Ishikawa (cell line): Measurements from ENCODE around the gene GPAT3.
A peak's percentile ranks its signal among the peaks of the same experiment; 100 is the strongest.

ENCODE experiments used
- CEBPB ChIP-seq: IDR thresholded peaks from 2 replicates; pipeline ENCODE4 v1.6.1; 2012
- CREB1 ChIP-seq: IDR thresholded peaks from 2 replicates; pipeline ENCODE4 v1.6.1; 2012; ENCODE audit warnings: low read depth
- EGR1 ChIP-seq: IDR thresholded peaks from 2 replicates; pipeline ENCODE4 v1.6.1; 2012
- EP300 ChIP-seq: IDR thresholded peaks from 2 replicates; pipeline ENCODE4 v1.6.1; 2012; ENCODE audit warnings: borderline replicate concordance
- FOXM1 ChIP-seq: IDR thresholded peaks from 2 replicates; pipeline ENCODE4 v1.6.1; 2012; ENCODE audit warnings: low read depth, borderline replicate concordance
- NFIC ChIP-seq: IDR thresholded peaks from 2 replicates; pipeline ENCODE4 v1.6.1; 2012
- RAD21 ChIP-seq: IDR thresholded peaks from 2 replicates; pipeline ENCODE4 v1.6.1; 2012; ENCODE audit warnings: low read depth
- REST ChIP-seq: IDR thresholded peaks from 2 replicates; pipeline ENCODE4 v1.6.1; 2012; ENCODE audit warnings: low read depth, mild to moderate bottlenecking
- TAF1 ChIP-seq: IDR thresholded peaks from 2 replicates; pipeline ENCODE4 v1.6.1; 2012; ENCODE audit warnings: low read depth, mild to moderate bottlenecking
- TCF12 ChIP-seq: IDR thresholded peaks from 2 replicates; pipeline ENCODE4 v1.6.1; 2012; ENCODE audit warnings: low read depth
- TEAD4 ChIP-seq: IDR thresholded peaks from 2 replicates; pipeline ENCODE4 v1.6.1; 2012
- YY1 ChIP-seq: IDR thresholded peaks from 2 replicates; pipeline ENCODE4 v1.6.1; 2012; ENCODE audit warnings: low read depth
- ZBTB7A ChIP-seq: IDR thresholded peaks from 2 replicates; pipeline ENCODE4 v1.6.1; 2012; ENCODE audit warnings: low read depth
- TF ChIP-seq, protein P1 (sequence below): IDR thresholded peaks from 2 replicates; pipeline ENCODE4 v1.6.1; 2012
- TF ChIP-seq, protein P2 (sequence below): IDR thresholded peaks from 2 replicates; pipeline ENCODE4 v1.6.1; 2012

GPAT3 gene

GRCh38 chr4:83585982-83586508 lies 50.1 kb downstream of the GPAT3 start:
- TF ChIP-seq, protein P1, sequence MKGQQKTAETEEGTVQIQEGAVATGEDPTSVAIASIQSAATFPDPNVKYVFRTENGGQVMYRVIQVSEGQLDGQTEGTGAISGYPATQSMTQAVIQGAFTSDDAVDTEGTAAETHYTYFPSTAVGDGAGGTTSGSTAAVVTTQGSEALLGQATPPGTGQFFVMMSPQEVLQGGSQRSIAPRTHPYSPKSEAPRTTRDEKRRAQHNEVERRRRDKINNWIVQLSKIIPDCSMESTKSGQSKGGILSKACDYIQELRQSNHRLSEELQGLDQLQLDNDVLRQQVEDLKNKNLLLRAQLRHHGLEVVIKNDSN: no peak
- TF ChIP-seq ZBTB7A: no peak
- no peak for TF ChIP-seq TCF12
- TF ChIP-seq YY1: no peak
- no peak for TF ChIP-seq CREB1

DNA sequence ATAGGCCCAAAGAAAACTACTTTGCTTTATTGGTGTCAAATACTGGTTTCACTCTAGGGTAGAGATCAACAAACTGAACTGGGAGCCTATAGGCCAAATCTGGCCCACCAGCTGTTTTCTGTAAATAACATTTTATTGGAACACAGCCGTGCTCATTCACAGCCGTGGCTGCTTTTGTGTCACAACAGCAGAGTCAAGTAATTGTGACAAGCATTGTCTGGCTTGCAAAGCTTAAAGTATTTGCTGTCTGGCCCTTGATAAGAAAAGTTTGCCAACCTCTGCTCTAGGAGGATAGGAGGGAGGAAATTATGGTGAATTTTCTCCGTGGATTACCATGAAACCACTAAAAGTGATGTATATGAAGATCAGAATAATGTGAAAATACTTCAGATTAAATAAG lies 53.4 kb downstream of the GPAT3 start:
- no peak for TF ChIP-seq FOXM1
- TF ChIP-seq RAD21: no peak
- TF ChIP-seq TAF1: no peak
- TF ChIP-seq REST: no peak
- TF ChIP-seq EP300: no peak
- no peak for TF ChIP-seq NFIC
- TF ChIP-seq, protein P2, sequence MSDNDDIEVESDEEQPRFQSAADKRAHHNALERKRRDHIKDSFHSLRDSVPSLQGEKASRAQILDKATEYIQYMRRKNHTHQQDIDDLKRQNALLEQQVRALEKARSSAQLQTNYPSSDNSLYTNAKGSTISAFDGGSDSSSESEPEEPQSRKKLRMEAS: no peak
- no peak for TF ChIP-seq CREB1
- TF ChIP-seq CEBPB: no peak

GRCh38 chr4:83591056-83591455 lies 55.1 kb downstream of the GPAT3 start:
- no peak for TF ChIP-seq FOXM1
- TF ChIP-seq, protein P1: no peak
- no peak for TF ChIP-seq RAD21
- TF ChIP-seq TEAD4: no peak
- TF ChIP-seq YY1: no peak
- no peak for TF ChIP-seq EGR1
- TF ChIP-seq TAF1: no peak
- no peak for TF ChIP-seq CREB1
- TF ChIP-seq NFIC: no peak
- TF ChIP-seq REST: no peak
- TF ChIP-seq CEBPB: no peak
- no peak for TF ChIP-seq TCF12
- TF ChIP-seq, protein P2: no peak

DNA sequence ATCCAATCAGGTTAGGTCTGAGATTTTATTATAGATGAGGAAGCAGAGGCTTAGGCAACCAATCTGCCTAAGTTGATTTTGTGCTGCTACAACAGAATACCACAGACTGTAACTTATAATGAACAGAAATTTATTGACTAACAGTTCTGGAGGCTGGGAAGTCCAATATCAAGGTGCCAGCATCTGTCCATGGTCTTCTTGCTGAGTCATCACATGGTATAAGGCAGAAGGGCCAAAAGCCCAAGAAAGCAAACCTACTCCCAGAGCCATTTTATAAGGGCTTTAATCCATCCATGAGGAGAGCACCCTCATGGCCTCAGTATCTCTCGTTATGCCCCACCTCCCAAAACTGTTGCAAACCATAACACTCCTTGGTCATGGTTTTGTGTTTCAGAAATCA lies 55.8 kb downstream of the GPAT3 start:
- TF ChIP-seq TEAD4: no peak
- TF ChIP-seq, protein P1: no peak

DNA sequence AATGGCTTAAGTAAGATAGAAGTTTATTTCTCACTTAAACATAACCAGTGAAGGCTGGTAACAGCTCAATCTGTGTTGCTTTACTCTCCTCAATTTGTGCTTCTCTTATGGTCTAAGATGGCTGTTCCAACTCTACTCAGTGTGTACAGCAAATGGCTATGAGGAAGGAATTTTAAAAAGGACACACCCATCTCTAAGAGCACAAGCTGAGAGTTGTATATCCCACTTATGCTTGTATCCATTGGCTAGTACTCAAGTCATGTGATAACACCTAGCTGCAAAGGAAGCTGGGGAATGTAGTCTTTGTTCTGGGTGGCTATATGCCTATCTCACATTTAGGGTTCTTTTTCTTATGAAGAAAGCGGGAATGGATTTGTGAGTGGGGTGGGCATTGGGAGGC lies 63.3 kb downstream of the GPAT3 start:
- TF ChIP-seq YY1: peak; percentile 82
- no peak for TF ChIP-seq CREB1
- TF ChIP-seq, protein P1: peak; percentile 94
- TF ChIP-seq, protein P2: no peak

DNA sequence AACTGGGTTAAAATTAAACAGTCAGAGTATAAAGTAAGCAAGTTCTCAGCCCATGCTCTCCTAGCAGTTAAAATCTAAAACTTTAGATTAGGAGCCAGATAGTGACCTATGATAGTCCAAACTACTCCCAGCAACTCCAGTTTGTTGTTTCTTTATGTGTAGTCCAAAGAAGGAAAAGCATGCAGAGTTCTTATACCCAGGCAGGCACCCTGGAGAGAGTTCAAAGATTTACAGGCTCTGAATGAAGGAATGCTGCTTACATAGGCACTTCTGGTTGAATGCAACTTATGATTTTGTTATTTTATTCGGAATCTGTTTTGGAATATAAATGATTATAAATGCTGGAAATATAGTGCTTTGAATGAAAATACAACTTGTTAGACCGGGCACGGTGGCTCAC lies 67.2 kb downstream of the GPAT3 start:
- TF ChIP-seq FOXM1 (no peak), YY1 (no peak), TAF1 (no peak), EP300 (no peak)
- TF ChIP-seq, protein P2: no peak
